ENCODE measurements around the gene GRID1. TPM values are rescaled to one million over a fixed set of nuclear protein-coding genes. Genes with fewer than 3 reads are reported as not detected.

GRID1 gene
- total and polyA plus RNA-seq, 10 of the 15 experiments (the other 5 are each of a cell fraction or from before 2014, with no cell fraction given): 0.04 to 0.62 (median 0.08) TPM; not detected in 5

DNA sequence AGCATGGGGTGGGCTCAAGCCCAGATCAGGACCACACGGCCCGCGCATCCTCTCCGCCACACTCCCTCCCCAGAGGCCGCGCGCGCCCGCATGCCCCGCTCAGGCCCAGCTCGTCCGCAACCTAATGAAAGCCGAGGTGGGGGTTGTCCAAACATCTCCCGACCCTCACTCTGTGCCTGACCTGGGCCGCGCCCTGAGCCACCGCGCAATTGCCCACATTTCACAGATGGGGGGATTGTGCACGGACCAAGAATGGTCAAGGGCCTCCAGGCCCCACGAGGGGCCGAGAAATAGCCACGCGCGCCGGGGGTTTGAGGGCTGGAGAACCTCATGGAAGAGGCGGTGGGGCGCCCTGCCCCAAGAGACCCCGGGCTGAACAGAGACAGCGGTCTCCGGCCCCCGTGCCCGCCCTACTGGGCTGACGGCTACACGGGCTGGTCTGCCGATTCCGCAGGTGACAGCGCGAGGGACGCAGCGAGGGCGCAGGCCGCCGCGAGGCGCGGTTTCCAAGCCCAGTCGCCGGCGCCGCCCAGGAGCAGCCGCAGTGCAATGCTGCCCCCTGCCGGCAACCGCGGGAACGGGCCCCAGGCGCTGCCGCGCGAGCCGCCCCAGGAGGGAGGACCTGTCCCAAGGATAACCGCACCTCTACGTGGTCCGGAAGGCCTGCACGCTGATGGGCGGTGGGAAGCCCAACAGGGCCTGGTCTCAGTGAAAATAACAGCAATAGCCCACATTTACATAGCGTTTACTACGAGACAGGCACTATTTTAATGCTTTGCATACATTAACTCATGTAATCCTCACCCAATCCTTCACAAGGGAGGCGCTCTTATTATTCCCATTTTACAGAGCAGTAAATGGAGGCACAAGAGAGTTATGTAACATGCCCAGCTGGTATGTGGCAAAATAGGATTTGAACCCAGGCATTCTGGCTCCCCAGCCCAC is 10.5 kb upstream of the GRID1 start (continued):
- TF ChIP-seq, protein P1, sequence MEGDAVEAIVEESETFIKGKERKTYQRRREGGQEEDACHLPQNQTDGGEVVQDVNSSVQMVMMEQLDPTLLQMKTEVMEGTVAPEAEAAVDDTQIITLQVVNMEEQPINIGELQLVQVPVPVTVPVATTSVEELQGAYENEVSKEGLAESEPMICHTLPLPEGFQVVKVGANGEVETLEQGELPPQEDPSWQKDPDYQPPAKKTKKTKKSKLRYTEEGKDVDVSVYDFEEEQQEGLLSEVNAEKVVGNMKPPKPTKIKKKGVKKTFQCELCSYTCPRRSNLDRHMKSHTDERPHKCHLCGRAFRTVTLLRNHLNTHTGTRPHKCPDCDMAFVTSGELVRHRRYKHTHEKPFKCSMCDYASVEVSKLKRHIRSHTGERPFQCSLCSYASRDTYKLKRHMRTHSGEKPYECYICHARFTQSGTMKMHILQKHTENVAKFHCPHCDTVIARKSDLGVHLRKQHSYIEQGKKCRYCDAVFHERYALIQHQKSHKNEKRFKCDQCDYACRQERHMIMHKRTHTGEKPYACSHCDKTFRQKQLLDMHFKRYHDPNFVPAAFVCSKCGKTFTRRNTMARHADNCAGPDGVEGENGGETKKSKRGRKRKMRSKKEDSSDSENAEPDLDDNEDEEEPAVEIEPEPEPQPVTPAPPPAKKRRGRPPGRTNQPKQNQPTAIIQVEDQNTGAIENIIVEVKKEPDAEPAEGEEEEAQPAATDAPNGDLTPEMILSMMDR (IDR thresholded peaks at IDR 0.05 in 2 of 3, conservative IDR thresholded peaks at IDR 0.05 in 1 of 3; ENCODE audit: control insufficient read depth in 2 of 3, extremely low read depth in 1 of 3, insufficient read depth in 1 of 3, low read depth in 3 of 3, low read length in 3 of 3): peak; percentile 91 to 92 (median 91); a peak in 5 of 6 replicates
- TF ChIP-seq, protein P2, sequence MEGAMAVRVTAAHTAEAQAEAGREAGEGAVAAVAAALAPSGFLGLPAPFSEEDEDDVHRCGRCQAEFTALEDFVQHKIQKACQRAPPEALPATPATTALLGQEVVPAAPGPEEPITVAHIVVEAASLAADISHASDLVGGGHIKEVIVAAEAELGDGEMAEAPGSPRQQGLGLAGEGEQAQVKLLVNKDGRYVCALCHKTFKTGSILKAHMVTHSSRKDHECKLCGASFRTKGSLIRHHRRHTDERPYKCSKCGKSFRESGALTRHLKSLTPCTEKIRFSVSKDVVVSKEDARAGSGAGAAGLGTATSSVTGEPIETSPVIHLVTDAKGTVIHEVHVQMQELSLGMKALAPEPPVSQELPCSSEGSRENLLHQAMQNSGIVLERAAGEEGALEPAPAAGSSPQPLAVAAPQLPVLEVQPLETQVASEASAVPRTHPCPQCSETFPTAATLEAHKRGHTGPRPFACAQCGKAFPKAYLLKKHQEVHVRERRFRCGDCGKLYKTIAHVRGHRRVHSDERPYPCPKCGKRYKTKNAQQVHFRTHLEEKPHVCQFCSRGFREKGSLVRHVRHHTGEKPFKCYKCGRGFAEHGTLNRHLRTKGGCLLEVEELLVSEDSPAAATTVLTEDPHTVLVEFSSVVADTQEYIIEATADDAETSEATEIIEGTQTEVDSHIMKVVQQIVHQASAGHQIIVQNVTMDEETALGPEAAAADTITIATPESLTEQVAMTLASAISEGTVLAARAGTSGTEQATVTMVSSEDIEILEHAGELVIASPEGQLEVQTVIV (IDR thresholded peaks at IDR 0.05; ENCODE audit: borderline replicate concordance, partially characterized antibody): no peak
- TF ChIP-seq CREM (IDR thresholded peaks at IDR 0.05; ENCODE audit: low read depth) (no peak), IKZF1 (conservative IDR thresholded peaks at IDR 0.05) (peak; percentile 46), HDAC2 (IDR thresholded peaks at IDR 0.05) (no peak), PKNOX1 (IDR thresholded peaks at IDR 0.05) (no peak), NRF1 (conservative IDR thresholded peaks at IDR 0.05; ENCODE audit: low read depth, low read length) (no peak), GATAD2B (conservative IDR thresholded peaks at IDR 0.05; ENCODE audit: low read depth) (peak; percentile 61; the same call in 1 of the 2 replicates)
- TF ChIP-seq, protein P3, sequence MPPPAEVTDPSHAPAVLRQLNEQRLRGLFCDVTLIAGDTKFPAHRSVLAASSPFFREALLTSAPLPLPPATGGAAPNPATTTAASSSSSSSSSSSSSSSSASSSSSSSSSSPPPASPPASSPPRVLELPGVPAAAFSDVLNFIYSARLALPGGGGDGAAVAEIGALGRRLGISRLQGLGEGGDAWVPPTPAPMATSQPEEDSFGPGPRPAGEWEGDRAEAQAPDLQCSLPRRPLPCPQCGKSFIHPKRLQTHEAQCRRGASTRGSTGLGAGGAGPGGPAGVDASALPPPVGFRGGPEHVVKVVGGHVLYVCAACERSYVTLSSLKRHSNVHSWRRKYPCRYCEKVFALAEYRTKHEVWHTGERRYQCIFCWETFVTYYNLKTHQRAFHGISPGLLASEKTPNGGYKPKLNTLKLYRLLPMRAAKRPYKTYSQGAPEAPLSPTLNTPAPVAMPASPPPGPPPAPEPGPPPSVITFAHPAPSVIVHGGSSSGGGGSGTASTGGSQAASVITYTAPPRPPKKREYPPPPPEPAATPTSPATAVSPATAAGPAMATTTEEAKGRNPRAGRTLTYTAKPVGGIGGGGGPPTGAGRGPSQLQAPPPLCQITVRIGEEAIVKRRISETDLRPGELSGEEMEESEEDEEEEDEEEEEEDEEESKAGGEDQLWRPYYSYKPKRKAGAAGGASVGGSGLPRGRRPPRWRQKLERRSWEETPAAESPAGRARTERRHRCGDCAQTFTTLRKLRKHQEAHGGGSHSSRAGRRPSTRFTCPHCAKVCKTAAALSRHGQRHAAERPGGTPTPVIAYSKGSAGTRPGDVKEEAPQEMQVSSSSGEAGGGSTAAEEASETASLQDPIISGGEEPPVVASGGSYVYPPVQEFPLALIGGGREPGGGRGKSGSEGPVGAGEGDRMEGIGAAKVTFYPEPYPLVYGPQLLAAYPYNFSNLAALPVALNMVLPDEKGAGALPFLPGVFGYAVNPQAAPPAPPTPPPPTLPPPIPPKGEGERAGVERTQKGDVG (CRISPR knock-in tag; IDR thresholded peaks at IDR 0.05): no peak
- TF ChIP-seq, protein P4, sequence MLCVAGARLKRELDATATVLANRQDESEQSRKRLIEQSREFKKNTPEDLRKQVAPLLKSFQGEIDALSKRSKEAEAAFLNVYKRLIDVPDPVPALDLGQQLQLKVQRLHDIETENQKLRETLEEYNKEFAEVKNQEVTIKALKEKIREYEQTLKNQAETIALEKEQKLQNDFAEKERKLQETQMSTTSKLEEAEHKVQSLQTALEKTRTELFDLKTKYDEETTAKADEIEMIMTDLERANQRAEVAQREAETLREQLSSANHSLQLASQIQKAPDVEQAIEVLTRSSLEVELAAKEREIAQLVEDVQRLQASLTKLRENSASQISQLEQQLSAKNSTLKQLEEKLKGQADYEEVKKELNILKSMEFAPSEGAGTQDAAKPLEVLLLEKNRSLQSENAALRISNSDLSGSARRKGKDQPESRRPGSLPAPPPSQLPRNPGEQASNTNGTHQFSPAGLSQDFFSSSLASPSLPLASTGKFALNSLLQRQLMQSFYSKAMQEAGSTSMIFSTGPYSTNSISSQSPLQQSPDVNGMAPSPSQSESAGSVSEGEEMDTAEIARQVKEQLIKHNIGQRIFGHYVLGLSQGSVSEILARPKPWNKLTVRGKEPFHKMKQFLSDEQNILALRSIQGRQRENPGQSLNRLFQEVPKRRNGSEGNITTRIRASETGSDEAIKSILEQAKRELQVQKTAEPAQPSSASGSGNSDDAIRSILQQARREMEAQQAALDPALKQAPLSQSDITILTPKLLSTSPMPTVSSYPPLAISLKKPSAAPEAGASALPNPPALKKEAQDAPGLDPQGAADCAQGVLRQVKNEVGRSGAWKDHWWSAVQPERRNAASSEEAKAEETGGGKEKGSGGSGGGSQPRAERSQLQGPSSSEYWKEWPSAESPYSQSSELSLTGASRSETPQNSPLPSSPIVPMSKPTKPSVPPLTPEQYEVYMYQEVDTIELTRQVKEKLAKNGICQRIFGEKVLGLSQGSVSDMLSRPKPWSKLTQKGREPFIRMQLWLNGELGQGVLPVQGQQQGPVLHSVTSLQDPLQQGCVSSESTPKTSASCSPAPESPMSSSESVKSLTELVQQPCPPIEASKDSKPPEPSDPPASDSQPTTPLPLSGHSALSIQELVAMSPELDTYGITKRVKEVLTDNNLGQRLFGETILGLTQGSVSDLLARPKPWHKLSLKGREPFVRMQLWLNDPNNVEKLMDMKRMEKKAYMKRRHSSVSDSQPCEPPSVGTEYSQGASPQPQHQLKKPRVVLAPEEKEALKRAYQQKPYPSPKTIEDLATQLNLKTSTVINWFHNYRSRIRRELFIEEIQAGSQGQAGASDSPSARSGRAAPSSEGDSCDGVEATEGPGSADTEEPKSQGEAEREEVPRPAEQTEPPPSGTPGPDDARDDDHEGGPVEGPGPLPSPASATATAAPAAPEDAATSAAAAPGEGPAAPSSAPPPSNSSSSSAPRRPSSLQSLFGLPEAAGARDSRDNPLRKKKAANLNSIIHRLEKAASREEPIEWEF (IDR thresholded peaks at IDR 0.05; ENCODE audit: insufficient replicate concordance, low read depth, low read length): no peak
- TF ChIP-seq, protein P5, sequence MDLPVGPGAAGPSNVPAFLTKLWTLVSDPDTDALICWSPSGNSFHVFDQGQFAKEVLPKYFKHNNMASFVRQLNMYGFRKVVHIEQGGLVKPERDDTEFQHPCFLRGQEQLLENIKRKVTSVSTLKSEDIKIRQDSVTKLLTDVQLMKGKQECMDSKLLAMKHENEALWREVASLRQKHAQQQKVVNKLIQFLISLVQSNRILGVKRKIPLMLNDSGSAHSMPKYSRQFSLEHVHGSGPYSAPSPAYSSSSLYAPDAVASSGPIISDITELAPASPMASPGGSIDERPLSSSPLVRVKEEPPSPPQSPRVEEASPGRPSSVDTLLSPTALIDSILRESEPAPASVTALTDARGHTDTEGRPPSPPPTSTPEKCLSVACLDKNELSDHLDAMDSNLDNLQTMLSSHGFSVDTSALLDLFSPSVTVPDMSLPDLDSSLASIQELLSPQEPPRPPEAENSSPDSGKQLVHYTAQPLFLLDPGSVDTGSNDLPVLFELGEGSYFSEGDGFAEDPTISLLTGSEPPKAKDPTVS (IDR thresholded peaks at IDR 0.05; ENCODE audit: low read depth, low read length): no peak
